Activated naive CD8-positive, alpha-beta T cell treated with anti-CD3 and anti-CD28 coated beads, Interleukin-2, amount 10 ng/mL, durations not matched to agents 7 days and 5 days (primary cell): ENCODE results near the gene TCF3. TPM values are rescaled to one million over a fixed set of nuclear protein-coding genes. Genes with fewer than 3 reads are reported as not detected.
"Not testable (repeated sequence)": the region's sequence is repeated elsewhere in the genome, so short reads cannot be mapped to it uniquely, and the experiment has no call there.

Source experiments
- ATAC-seq: fragments of 150-1000 bp; cut with Tn5 transposase; one replicate; pipeline ENCODE4 v1.10.0; 2021; ENCODE audit warnings: low read depth, moderate library complexity
- POLR2A ChIA-PET: fragments of 350-600 bp; sonication (Branson Sonifier 250); formaldehyde crosslinking; loops from one replicate; lab custom pipeline; 2021; ENCODE audit warnings: antibody characterized with exemption; lab: Charles Lee
- DNase-seq: peaks from one replicate; pipeline ENCODE4 v3.0.0; 2021
- H3K27ac Mint-ChIP-seq: one replicate; pipeline ENCODE4 v1.8.0; 2022; ENCODE audit warnings: mild to moderate bottlenecking, mixed read lengths
- H3K27me3 Mint-ChIP-seq: one replicate; pipeline ENCODE4 v1.8.0; 2022; ENCODE audit warnings: mild to moderate bottlenecking, moderate library complexity, mixed read lengths
- H3K36me3 Mint-ChIP-seq: one replicate; pipeline ENCODE4 v1.8.0; 2021; ENCODE audit warnings: mild to moderate bottlenecking, mixed read lengths
- H3K4me1 Mint-ChIP-seq: one replicate; pipeline ENCODE4 v1.8.0; 2021; ENCODE audit warnings: mixed read lengths
- H3K4me3 Mint-ChIP-seq: one replicate; pipeline ENCODE4 v1.8.0; 2022; ENCODE audit warnings: mild to moderate bottlenecking, moderate library complexity, mixed read lengths
- H3K9me3 Mint-ChIP-seq: one replicate; pipeline ENCODE4 v1.8.0; 2021; ENCODE audit warnings: mixed read lengths
- total RNA-seq, 2 experiments: library from RNA; stranded (reverse); gene quantifications; one replicate each; pipeline ENCODE4 v1.2.3, GENCODE V29; 2021

Gene TCF3
- total RNA-seq, 2 experiments from 2014 or later: 102 to 109 TPM

DNA sequence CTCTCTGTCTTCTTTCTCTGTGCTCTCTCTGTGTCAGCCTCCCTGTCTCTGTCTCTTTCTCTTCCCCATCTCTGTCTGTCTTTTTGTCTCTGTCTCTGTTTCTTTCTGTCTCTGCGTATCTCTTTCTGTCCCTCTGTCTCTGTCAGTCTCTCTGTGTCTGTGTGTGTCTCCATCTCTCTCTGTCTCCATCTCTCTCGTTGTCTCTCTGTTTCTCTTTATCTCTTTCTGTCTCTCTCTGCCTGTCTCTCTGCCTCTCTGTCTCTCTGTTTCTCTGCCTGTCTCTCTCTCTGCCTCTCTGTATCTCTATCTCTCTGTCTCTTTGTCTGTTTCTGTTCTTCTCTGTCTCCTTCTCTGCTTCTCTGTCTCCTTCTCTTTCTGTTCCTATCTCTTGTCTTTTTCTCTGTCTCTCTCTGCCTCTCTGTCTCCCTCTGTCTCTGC lies 15.7 kb upstream of the TCF3 start:
- H3K4me1 Mint-ChIP-seq: peaks cover 9% of the 10 kb centered on the region
- no peak overlapping the region for H3K27ac Mint-ChIP-seq
- peaks cover 36% of the 10 kb centered on the region for H3K27me3 Mint-ChIP-seq
- H3K9me3 Mint-ChIP-seq: no peaks in the 10 kb centered on the region
- POLR2A ChIA-PET: no interaction called here
- no peaks in the 10 kb centered on the region for H3K36me3 Mint-ChIP-seq
- ATAC-seq (no peak), DNase-seq (no peak)
- H3K4me3 Mint-ChIP-seq: no peak overlapping the region

DNA sequence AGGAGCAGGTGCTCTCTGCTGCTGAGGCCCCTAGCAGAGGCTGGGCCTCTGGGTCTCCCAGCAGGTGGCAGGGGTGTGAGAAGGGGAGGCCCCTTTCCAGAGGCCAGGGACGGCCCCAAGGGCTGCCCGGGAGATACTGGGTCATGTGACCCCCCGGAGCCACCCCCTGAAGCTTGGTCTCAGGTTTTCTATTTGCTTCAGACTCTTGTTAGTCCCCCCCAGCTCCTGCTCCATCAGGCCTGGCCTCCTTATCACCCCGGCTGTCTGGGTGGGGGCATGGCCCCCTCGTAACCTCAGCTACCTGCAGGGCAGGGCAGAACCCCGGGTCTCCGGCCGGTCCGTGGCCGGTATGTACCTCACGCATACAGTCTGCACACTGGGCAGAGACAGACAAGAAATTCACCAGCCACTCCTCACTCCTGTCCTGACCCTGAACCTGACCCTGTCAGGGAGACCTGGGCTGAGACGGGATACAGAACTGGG lies 13.2 kb upstream of the TCF3 start:
- Mint-ChIP-seq H3K36me3 (no peaks in the 10 kb centered on the region), H3K27me3 (peaks cover 26% of the 10 kb centered on the region), H3K4me3 (no peak overlapping the region), H3K4me1 (peaks cover 9% of the 10 kb centered on the region), H3K9me3 (no peaks in the 10 kb centered on the region), H3K27ac (no peak overlapping the region)
- DNase-seq: no peak
- no peak for ATAC-seq
- POLR2A ChIA-PET: no interaction called here

DNA sequence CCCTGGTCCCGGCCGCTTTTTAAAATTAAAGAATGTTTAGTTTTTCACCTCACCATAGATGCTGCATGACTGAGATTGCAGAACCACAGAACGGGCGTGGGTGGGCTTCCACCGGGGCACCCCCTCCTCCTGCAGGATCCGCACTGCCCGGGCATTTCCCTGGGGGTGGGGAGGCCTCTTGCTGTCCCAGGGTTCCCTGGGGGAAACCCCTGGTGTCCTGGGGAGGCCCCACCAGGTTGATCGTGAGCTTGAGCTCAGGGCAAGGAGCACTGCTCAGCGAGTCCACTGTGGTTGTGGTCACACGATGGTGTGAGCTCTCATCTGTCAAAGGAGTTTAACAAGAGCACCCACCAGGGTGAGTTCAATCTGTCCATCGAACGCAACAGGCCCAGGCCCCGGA lies 11.4 kb upstream of the TCF3 start:
- no peak for ATAC-seq
- no peaks in the 10 kb centered on the region for H3K36me3 Mint-ChIP-seq
- H3K4me3 Mint-ChIP-seq: no peak overlapping the region
- peaks cover 9% of the 10 kb centered on the region for H3K4me1 Mint-ChIP-seq
- H3K27ac Mint-ChIP-seq: no peak overlapping the region
- H3K9me3 Mint-ChIP-seq: no peaks in the 10 kb centered on the region
- no peak for DNase-seq
- H3K27me3 Mint-ChIP-seq: peaks cover 24% of the 10 kb centered on the region
- POLR2A ChIA-PET: no interaction called here

DNA sequence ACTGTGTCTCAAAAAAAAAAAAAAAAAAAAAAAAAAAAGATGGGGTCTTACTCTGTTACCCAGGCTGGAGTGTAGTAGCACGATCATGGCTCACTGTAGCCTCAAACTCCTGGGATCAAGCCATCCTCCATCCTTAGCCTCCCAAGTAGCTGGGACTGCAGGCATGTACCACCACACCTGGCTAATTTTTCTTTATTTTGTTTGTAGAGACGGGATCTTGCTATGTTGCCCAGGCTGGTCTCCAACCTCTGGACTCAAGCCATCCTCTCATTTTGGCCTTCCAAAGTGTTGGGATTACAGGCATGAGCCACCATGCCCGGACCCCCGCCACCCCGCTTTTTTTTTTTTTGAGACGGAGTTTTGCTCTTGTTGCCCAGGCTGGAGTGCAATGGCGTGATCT lies 10.8 kb upstream of the TCF3 start:
- not testable (repeated sequence) for H3K4me3 Mint-ChIP-seq, H3K4me1 Mint-ChIP-seq, ATAC-seq, H3K9me3 Mint-ChIP-seq, H3K36me3 Mint-ChIP-seq, DNase-seq, H3K27ac Mint-ChIP-seq
- POLR2A ChIA-PET: interaction anchor here (0.7 kb wide), 1 partner anchor 962 kb away, joined by 8 read pairs; no protein-coding TSS in a partner anchor
- peaks cover 19% of the 10 kb centered on the region for H3K27me3 Mint-ChIP-seq

DNA sequence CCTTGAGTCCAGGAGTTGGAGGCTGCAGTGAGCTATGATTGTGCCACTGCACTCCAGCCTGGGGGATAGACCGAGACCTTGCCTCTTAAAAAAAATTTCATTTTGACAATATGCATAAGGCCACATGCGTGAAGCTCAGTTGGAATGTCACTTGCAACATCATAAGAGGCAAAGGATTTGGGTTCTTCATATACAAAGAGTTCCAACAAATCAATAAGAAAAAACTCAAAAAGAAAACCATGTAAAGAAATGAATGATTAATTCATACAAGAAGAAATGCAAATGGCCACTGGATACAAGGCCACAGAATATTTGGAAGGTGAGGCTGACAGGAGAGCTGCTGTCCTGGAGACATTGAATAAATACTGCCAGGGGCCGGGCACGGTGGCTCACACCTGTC lies 9.6 kb upstream of the TCF3 start:
- POLR2A ChIA-PET: no interaction called here
- no peak overlapping the region for H3K27ac Mint-ChIP-seq
- peaks cover 11% of the 10 kb centered on the region for H3K27me3 Mint-ChIP-seq

DNA sequence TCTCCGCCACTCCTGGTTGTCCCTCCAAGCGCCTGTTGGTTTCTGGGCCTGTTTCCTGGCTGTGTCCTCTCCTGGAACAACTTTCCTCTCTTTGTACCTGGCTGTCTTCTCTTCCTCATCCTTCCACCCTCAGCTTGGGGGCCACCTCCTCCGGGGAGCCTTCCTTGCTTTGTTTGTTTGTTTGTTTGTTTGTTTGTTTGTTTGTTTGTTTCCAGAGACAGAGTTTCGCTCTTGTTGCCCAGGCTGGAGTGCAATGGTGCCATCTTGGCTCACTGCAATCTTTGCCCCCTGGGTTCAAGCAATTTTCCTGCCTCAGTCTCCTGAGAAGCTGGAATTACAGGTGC lies 6.6 kb upstream of the TCF3 start:
- Mint-ChIP-seq H3K4me1 (peaks cover 2% of the 10 kb centered on the region), H3K36me3 (no peaks in the 10 kb centered on the region), H3K27me3 (peaks cover 11% of the 10 kb centered on the region), H3K27ac (no peak overlapping the region), H3K4me3 (no peak overlapping the region), H3K9me3 (no peaks in the 10 kb centered on the region)
- ATAC-seq (no peak), DNase-seq (no peak)
- POLR2A ChIA-PET: no interaction called here

More for the DNA sequence above, 9.6 kb upstream of the TCF3 start:
- Mint-ChIP-seq H3K36me3 (no peaks in the 10 kb centered on the region), H3K4me1 (no peaks in the 10 kb centered on the region), H3K9me3 (no peaks in the 10 kb centered on the region), H3K4me3 (no peak overlapping the region)
- DNase-seq (no peak), ATAC-seq (no peak)

DNA sequence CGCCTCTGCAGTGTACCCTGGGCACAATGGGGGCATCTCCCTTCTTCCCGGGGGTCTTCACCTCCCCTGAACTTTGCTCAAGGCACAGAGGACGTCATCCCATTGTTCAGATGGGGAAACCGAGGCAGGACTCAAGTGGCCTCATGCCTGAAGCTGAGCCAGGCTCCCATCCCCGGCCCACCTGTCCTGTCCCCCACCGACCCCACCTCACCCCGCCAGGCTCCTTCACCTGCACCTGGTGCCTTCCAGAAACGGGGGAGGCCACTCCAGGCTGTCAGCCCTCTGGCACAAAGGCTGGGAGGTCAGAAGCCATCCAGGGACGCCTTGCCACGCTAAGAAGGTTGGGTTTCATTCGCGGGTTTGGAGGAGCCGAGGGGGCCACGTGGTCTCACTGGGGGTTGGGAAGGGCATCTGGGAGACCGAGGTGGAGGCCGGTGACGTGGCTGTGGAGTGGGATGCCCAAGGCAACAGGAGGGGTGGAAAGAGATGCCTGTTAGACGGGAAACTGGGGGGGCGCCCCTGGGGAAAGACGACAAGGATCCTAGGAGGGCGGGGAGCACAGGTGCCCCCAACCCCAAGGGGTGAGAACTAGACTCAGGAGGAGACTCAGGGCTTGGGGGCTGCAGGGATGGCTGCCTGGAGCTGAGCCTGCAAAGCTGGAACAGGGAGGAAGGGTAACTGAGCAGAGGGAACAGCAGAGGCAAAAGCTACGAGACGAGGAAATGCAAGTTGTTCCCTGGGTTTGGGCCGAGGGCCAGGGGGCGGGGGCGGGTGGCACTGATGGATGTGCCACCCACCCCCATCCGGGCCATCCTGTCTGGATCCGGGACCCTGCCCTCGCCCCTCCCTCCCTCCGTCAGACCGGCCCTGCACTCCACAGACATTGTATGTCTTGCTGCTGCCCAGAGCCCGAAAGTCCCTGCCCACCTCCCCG lies 6.0 kb upstream of the TCF3 start:
- Mint-ChIP-seq H3K36me3 (no peaks in the 10 kb centered on the region), H3K27ac (no peak overlapping the region), H3K9me3 (no peaks in the 10 kb centered on the region), H3K4me1 (peaks cover 2% of the 10 kb centered on the region), H3K27me3 (peaks cover 11% of the 10 kb centered on the region), H3K4me3 (no peak overlapping the region)
- no peak for DNase-seq
- ATAC-seq: no peak
- POLR2A ChIA-PET: no interaction called here

DNA sequence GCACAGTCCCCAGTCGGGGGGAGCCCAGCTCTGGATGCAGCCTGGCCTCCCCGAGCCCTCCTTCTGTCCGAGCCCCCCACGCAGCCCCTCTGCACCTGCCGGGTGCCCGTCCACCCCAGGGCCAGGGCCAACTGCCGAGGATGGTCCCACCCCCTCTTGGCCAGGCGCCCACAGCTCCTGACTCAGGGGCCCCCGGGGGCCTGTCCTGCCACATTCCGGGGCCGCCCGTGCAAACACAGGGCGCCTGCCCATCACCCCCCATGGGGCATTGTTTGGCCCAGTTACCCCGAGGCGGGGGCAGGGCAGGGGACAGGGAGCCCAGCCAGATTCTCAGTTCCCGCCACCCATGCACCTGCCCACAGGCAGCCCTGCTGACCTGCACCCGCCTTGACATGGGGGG lies 5.3 kb upstream of the TCF3 start:
- peaks cover 11% of the 10 kb centered on the region for H3K27me3 Mint-ChIP-seq
- H3K27ac Mint-ChIP-seq: no peak overlapping the region
- ATAC-seq: no peak
- POLR2A ChIA-PET: no interaction called here
- no peak overlapping the region for H3K4me3 Mint-ChIP-seq
- no peaks in the 10 kb centered on the region for H3K9me3 Mint-ChIP-seq
- H3K36me3 Mint-ChIP-seq: no peaks in the 10 kb centered on the region
- DNase-seq: no peak
- H3K4me1 Mint-ChIP-seq: peaks cover 2% of the 10 kb centered on the region

DNA sequence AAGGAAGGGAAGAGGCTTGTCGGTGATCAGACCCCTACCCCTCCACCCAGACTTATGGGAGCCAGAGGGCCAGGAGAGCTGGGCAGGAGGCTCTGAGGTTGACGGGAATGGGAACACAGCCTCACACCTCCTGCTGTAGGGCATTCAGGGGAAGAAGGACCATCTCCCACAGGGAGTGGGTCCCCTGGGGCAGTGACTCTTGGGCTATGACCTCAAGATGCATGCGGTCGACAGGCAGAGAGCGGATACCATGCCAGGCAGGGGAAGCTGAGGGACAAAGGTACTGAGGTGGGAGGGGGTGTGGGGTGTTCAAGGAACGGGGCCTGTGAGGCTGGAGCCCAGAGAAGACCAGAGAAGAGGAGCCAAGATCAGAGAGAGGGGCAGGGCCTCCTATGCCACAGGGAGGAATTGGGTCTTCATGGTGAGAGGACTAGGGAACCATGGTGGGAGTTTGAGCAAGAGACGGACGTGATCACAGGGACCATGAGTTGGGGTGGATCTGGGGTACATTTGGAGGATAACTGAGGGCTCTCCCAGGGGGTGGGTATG lies 4.6 kb upstream of the TCF3 start:
- H3K9me3 Mint-ChIP-seq: no peaks in the 10 kb centered on the region
- no peaks in the 10 kb centered on the region for H3K36me3 Mint-ChIP-seq
- peaks cover 11% of the 10 kb centered on the region for H3K27me3 Mint-ChIP-seq
- no peak for ATAC-seq
- no peak overlapping the region for H3K4me3 Mint-ChIP-seq
- POLR2A ChIA-PET: no interaction called here
- peaks cover 2% of the 10 kb centered on the region for H3K4me1 Mint-ChIP-seq
- DNase-seq: no peak
- H3K27ac Mint-ChIP-seq: no peak overlapping the region

DNA sequence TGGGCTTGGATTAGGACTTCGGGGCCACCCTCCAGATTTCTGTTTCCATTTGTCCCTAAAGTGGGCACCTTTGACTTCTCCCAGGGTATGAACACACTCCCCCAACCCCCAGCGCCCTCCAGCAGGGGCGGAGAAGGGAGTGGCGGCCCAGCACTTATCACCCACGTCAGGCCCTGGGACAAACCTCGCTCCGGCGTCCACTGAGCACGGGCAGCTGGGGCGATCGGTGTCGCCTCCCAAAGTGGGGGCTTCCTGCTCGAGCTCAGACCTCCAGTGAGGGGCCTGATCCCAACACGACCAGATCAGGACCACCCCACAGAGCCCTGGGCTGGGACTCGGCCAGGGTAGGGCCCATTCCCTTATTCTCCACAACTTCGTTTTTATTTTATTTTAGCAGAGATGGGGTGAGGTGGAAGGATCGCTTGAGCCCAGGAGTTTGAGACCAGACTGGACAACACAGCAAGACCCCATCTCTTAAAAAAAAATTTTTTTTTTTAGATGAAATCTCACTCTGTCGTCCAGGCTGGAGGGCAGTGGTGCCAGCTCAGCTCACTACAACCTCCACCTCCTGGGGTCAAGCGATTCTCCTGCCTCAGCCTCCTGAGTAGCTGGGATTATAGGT lies 3.7 kb upstream of the TCF3 start:
- H3K36me3 Mint-ChIP-seq: no peaks in the 10 kb centered on the region
- H3K27ac Mint-ChIP-seq: no peak overlapping the region
- peaks cover 2% of the 10 kb centered on the region for H3K4me1 Mint-ChIP-seq
- peaks cover 10% of the 10 kb centered on the region for H3K27me3 Mint-ChIP-seq
- H3K9me3 Mint-ChIP-seq: no peaks in the 10 kb centered on the region
- ATAC-seq (no peak), DNase-seq (no peak)
- POLR2A ChIA-PET: no interaction called here
- H3K4me3 Mint-ChIP-seq: no peak overlapping the region

DNA sequence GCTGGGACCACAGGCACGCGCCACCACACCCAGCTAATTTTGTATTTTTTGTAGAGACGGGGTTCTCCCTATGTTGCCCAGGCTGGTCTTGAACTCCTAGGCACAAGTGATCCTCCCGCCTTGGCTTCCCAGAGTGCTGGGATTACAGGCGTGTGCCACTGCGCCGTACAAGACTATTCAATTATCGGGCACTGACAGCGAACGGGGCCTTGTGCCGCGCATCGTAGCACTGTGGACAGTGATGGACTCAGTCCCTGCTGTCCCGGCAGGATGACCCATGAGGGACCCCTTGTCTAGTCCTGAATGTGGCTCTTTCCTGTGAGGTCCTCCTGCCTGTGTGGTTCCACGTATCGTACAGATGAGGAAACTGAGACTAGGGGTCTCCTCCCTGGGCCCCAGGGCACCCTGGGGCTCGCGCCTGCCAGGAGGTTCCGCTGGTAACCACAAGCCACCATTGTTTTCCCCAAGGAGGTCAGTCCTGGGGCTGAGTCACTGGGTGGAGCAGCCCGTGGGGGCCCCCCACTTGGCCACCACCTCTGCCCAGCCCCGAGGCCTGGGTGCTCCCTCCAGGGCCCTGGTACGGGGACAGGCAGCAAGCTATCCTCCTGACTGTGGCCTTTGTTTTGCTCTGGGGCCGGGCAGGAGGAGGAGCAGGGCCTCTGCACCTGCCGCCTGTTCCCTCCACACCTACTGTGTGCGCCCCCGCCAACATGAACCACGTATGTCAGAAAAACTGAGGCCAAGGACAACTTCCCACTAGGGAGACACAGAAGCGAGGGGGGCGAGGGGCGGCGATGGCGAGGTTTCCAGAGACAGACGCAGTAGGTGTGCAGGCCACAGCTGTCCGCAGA lies 2.9 kb upstream of the TCF3 start:
- Mint-ChIP-seq H3K27me3 (peaks cover 7% of the 10 kb centered on the region), H3K36me3 (peaks cover 2% of the 10 kb centered on the region), H3K4me3 (no peak overlapping the region), H3K9me3 (no peaks in the 10 kb centered on the region), H3K27ac (no peak overlapping the region), H3K4me1 (peaks cover 7% of the 10 kb centered on the region)
- DNase-seq (no peak), ATAC-seq (no peak)
- POLR2A ChIA-PET: interaction anchor here (0.6 kb wide), 1 partner anchor 144 kb away, joined by 4 read pairs; no protein-coding TSS in a partner anchor

DNA sequence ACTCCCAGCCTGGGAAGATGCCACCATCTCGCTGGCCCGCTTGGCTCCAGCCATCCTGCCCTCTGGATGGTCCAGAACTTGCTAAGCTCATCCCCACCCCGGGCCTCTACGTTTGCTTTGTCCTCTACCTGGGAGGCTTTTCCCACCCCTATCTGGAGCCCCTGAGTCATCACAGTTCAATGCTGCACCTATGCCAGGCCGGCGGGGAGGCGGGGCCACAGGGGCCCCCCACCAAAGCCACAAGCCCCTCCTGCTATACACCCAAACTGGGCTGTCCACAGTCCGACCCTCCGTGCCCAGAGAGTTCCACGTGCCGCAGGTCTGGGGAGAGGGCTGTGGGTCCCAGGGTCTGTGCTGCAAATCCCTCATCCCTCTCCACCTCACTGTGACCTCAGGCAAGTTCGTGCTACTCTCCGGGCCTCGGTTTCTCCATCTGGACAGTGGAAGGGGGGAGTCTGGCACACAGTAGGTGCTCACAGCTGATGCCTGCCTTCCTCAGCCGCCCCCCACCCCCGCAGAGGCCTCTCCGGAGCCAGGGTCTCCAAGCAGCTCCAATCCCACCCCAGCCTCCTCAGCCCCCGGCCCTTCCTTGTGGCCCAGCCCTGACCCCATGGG lies 1.9 kb upstream of the TCF3 start:
- Mint-ChIP-seq H3K9me3 (no peaks in the 10 kb centered on the region), H3K4me3 (no peak overlapping the region), H3K27ac (peak overlapping the region; percentile 42)

More for the DNA sequence above, 1.9 kb upstream of the TCF3 start:
- Mint-ChIP-seq H3K27me3 (peaks cover 2% of the 10 kb centered on the region), H3K36me3 (peaks cover 2% of the 10 kb centered on the region), H3K4me1 (peaks cover 9% of the 10 kb centered on the region)
- ATAC-seq: no peak
- DNase-seq: no peak
- POLR2A ChIA-PET: interaction anchor here (0.6 kb wide), 2 partner anchors 145 to 305 kb away, joined by 4 read pairs; no protein-coding TSS in a partner anchor
